ENCODE measurements around the gene PCNX1. TPM values are rescaled to one million over a fixed set of nuclear protein-coding genes. Genes with fewer than 3 reads are reported as not detected.

The PCNX1 gene
- total and polyA plus RNA-seq, 2 of the 4 experiments (the other 2 are of a cell fraction): 15.0 to 43.7 TPM

DNA sequence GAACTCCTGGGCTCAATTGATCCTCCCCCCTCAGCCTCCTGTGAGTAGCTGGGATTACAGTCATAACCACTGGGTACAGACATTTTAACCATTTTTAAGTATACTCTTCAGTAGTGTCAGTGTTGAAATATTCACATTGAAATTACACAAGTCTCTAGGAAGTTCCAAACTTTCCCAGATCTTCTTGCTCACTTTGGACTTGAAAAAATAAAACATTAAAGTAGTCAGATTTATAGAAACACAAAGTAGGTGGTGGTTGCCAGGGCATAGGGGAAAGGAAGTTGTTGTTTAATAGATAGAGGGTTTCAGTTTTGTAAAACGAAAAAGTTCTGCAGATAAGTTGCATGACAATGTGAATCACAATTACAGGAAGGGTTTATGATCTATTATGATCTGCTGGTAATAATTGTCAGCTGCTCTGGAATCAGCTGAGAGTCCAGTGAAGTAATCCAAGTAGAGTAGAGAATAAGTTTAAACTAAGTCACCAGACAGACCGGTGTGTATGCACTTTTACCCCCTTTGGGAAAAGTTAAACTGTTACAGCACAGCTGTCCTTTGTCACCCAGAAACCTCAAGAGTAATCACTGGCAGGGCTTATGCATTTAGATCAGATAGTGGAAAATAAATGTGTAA, 27.4 kb downstream of the PCNX1 start:
- ATAC-seq (ENCODE audit: low read depth): peak; percentile 78
- H3K27ac ChIP-seq (ENCODE audit: insufficient read depth, low read length): peak overlapping the region; percentile 50; the same call in 1 of the 2 replicates
- no peak overlapping the region for H3K14ac ChIP-seq (replicated peaks; ENCODE audit: low read depth, low read length)
- no peaks in the 10 kb centered on the region for H3K36me3 ChIP-seq (ENCODE audit: control insufficient read depth, insufficient read depth, low read length)
- H3K56ac ChIP-seq (ENCODE audit: extremely low read depth, insufficient read depth, low read length): no peak overlapping the region
- H4K5ac ChIP-seq (ENCODE audit: low read depth, low read length): no peak overlapping the region
- no peak overlapping the region for H2AFZ ChIP-seq (replicated peaks; ENCODE audit: low read length, poor library complexity)
- H3K18ac ChIP-seq (ENCODE audit: low read depth, low read length): no peak overlapping the region
- H2BK20ac ChIP-seq (ENCODE audit: low read depth, low read length): no peak overlapping the region
- peak; percentile 71 for DNase-seq
- intact Hi-C loops (cut with micrococcal nuclease): no loop called here
- ChIA-PET CTCF (interaction anchor here (0.6 to 0.8 kb wide), 2 partner anchors 53 to 111 kb away, joined by 3 read pairs; no protein-coding TSS in a partner anchor), POLR2A (ENCODE audit: unreplicated experiment) (no interaction called here)
- no peak for TF ChIP-seq FOS (IDR thresholded peaks at IDR 0.05; ENCODE audit: low read depth, low read length)
- peak; percentile 39; the same call in 1 of the 2 replicates for TF ChIP-seq CEBPB (IDR thresholded peaks at IDR 0.05; ENCODE audit: low read depth, low read length)
- H3K23ac ChIP-seq (ENCODE audit: low read depth, low read length): no peak overlapping the region
- H3K9me1 ChIP-seq (ENCODE audit: insufficient read depth, low read length): peaks cover 5% of the 10 kb centered on the region
- no peak overlapping the region for H3K9ac ChIP-seq (ENCODE audit: low read depth, low read length)
- peaks cover 21 to 46% of the 10 kb centered on the region in 2 experiments; a peak in 3 of 4 replicates for H3K79me1 ChIP-seq (ENCODE audit: low read depth in 1 of 2, low read length in 2 of 2)
- H3K4ac ChIP-seq (ENCODE audit: low read depth, low read length): no peak overlapping the region
- H2AK9ac ChIP-seq (replicated peaks; ENCODE audit: low read depth, low read length, poor library complexity): no peak overlapping the region
- WGBS, 2 experiments (ENCODE audit: extremely low coverage in 2 of 2, insufficient read length in 1 of 2): 11% methylated on average over 1 of the region's 2 CpGs; no CpG with 5 or more reads in 1 of the 2 experiments
- no peak overlapping the region for H3K4me3 ChIP-seq (ENCODE audit: insufficient read depth, low read depth, low read length)
- in situ Hi-C loops (cut with MboI; ENCODE audit: low sequenced_read_pairs): no loop called here
- H3K27me3 ChIP-seq (ENCODE audit: control insufficient read depth, insufficient read depth, low read length): no peaks in the 10 kb centered on the region
- no peak overlapping the region for H4K8ac ChIP-seq (ENCODE audit: low read depth in 2 of 2, low read length in 2 of 2)
- H4K91ac ChIP-seq (ENCODE audit: insufficient read depth, low read depth, low read length): no peak overlapping the region
- no peak overlapping the region for H2BK120ac ChIP-seq (ENCODE audit: low read depth, low read length)
- H3K4me2 ChIP-seq (ENCODE audit: low read depth, low read length): peak overlapping the region; percentile 30; the same call in 1 of the 2 replicates
- H3K9me3 ChIP-seq (ENCODE audit: control insufficient read depth, insufficient read depth, low read length): no peaks in the 10 kb centered on the region
- H3K4me1 ChIP-seq (ENCODE audit: control insufficient read depth, insufficient read depth, low read length): peaks cover 12% of the 10 kb centered on the region
- H2AK5ac ChIP-seq (ENCODE audit: low read depth, low read length): no peak overlapping the region
- dilution Hi-C loops (cut with HindIII; ENCODE audit: low sequenced_read_pairs, unreplicated experiment): no loop called here
- no TSS peak for BruUV-seq (replicated peaks)
- peaks cover 50% of the 10 kb centered on the region for H4K20me1 ChIP-seq (ENCODE audit: insufficient read depth, low read length)
- H2BK5ac ChIP-seq (ENCODE audit: low read depth, low read length, poor library complexity, severe bottlenecking): no peak overlapping the region
- no peak overlapping the region for H2BK15ac ChIP-seq (ENCODE audit: low read depth, low read length)
